ENCODE results near the gene PSPN. TPM values are rescaled to one million over a fixed set of nuclear protein-coding genes. Genes with fewer than 3 reads are reported as not detected.

PSPN gene
- total and polyA plus RNA-seq, 2 of the 13 experiments (the other 11 are each of a cell fraction or from before 2014, with no cell fraction given) = 0.69 to 1.1 TPM

DNA sequence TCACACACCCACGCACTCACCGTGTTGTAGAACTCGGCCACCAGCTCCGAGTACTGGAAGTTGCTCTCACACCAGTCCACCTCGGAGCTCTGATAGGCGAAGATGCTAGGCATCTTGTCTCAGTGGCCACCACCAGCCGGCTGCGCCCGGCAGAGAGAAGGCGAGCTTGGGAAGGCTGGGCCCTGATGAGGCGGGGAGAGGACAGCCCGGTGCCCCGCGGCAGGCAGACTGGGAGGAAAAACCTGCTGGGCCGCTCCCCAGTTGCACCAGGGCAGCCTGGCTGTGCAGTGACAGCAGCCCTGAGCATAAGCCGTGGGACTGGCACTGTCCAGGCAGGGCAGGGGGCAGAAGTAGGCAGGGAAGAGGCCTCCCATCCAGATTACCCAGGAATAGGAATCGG is 42.3 kb downstream of the PSPN start, which contains the start of gene ACER1:
Gene ACER1 (minus strand): TSS at position 174 of the 400 bp plus-strand sequence. CDS start 61 bp downstream, at position 113.
- ChIA-PET CTCF (ENCODE audit: low intra/inter-chr PET ratio, low total read pairs) (no interaction called here), POLR2A (no interaction called here)
- ATAC-seq = no peak
- Histone ChIP-seq H3K9ac (ENCODE audit: insufficient read depth, low read depth, low read length) (no peak within 1 kb of the TSS), H3K79me2 (ENCODE audit: insufficient read depth, low read length) (no peaks in the 10 kb centered on the region), H3K27me3 (ENCODE audit: control insufficient read depth in 1 of 2, insufficient read depth in 2 of 2, low read length in 2 of 2) (peaks cover 0 to 13% of the 10 kb centered on the region in 2 experiments; a peak in 2 of 5 replicates), H3K9me3 (ENCODE audit: low read length) (no peaks in the 10 kb centered on the region), H3K4me1 (ENCODE audit: insufficient read depth, low read length) (no peaks in the 10 kb centered on the region), H4K20me1 (ENCODE audit: insufficient read depth, low read length) (no peaks in the 10 kb centered on the region), H3K4me2 (ENCODE audit: low read depth, low read length) (no peak within 1 kb of the TSS), H3K27ac (ENCODE audit: extremely low read length, insufficient read depth, low read length) (no peak within 1 kb of the TSS), H3K36me3 (replicated peaks in 1 of 2; ENCODE audit: control insufficient read depth in 1 of 2, insufficient read depth in 2 of 2, low read length in 2 of 2) (no peaks in the 10 kb centered on the region), H2AFZ (ENCODE audit: low read length) (no peak within 1 kb of the TSS), H3K4me3 (replicated peaks in 1 of 3; ENCODE audit: insufficient read depth in 1 of 3, low read depth in 2 of 3, low read length in 3 of 3) (no peak within 1 kb of the TSS)
- no peak for FAIRE-seq
- intact Hi-C loops (cut with micrococcal nuclease; ENCODE audit: unreplicated experiment) = no loop called here
- no peak for DNase-seq (ENCODE audit: low spot score)
- BruUV-seq (replicated peaks) = no TSS peak
- WGBS (ENCODE audit: low lambda C conversion rate) = 46% methylated on average over 15 of the region's 17 CpGs
- no peak for TF ChIP-seq ESRRA (CRISPR knock-in tag; IDR thresholded peaks at IDR 0.05; ENCODE audit: low read depth)
- no peak for TF ChIP-seq ZNF556 (CRISPR knock-in tag; IDR thresholded peaks at IDR 0.05; ENCODE audit: borderline replicate concordance)
- no peak for TF ChIP-seq MXD1 (CRISPR knock-in tag; IDR thresholded peaks at IDR 0.05)
- TF ChIP-seq MEIS2 (CRISPR knock-in tag; IDR thresholded peaks at IDR 0.05) = no peak
- TF ChIP-seq ZNF101 (CRISPR knock-in tag; IDR thresholded peaks at IDR 0.05; ENCODE audit: borderline replicate concordance, low read depth) = no peak
- TF ChIP-seq UBTF (CRISPR knock-in tag; IDR thresholded peaks at IDR 0.05) = no peak
- TF ChIP-seq HMGXB4 (CRISPR knock-in tag; IDR thresholded peaks at IDR 0.05; ENCODE audit: borderline replicate concordance in 1 of 2, low read depth in 1 of 2) = no peak
- no peak for TF ChIP-seq CEBPZ (IDR thresholded peaks at IDR 0.05; ENCODE audit: low read length)
- TF ChIP-seq ISL2 (CRISPR knock-in tag; IDR thresholded peaks at IDR 0.05) = no peak
- no peak for TF ChIP-seq SP2 (CRISPR knock-in tag; IDR thresholded peaks at IDR 0.05)
- no peak for TF ChIP-seq ZKSCAN5 (CRISPR knock-in tag; IDR thresholded peaks at IDR 0.05)
- TF ChIP-seq ZNF782 (CRISPR knock-in tag; IDR thresholded peaks at IDR 0.05; ENCODE audit: borderline replicate concordance) = no peak
- in situ Hi-C loops (cut with HindIII; ENCODE audit: extremely low pct_ligation_motif_present, low pct_unique_long_range_greater_than_20kb) = no loop called here

Data from HepG2 (cell line).